WTC11 (cell line): ENCODE results near the gene KIF4B. TPM values are rescaled to one million over a fixed set of nuclear protein-coding genes. Genes with fewer than 3 reads are reported as not detected.
A peak's percentile ranks its signal among the peaks of the same experiment; 100 is the strongest.

Experiments
- ATAC-seq: fragments of 200-7000 bp; cut with Tn5 transposase; 2 replicates; pipeline ENCODE4 v1.10.0; 2021; ENCODE audit warnings: mild to moderate bottlenecking, moderate library complexity
- CTCF ChIA-PET: fragments of 300-600 bp; sonication (Branson Sonifier 250); formaldehyde crosslinking; loops from one replicate; lab custom pipeline; 2021; ENCODE audit warnings: antibody characterized with exemption; lab: Charles Lee
- POLR2A ChIA-PET: fragments of 350-600 bp; sonication (Branson Sonifier 250); formaldehyde crosslinking; loops from one replicate; lab custom pipeline; 2021; ENCODE audit warnings: antibody characterized with exemption; lab: Charles Lee
- DNase-seq: peaks from one replicate; pipeline ENCODE4 v3.0.0; 2021; ENCODE audit warnings: low spot score
- H3K27ac Mint-ChIP-seq: 2 replicates; pipeline ENCODE4 v1.8.0; 2021; ENCODE audit warnings: mixed read lengths
- H3K27me3 Mint-ChIP-seq: 2 replicates; pipeline ENCODE4 v1.8.0; 2021; ENCODE audit warnings: low read depth, mild to moderate bottlenecking, moderate library complexity, mixed read lengths
- H3K36me3 Mint-ChIP-seq: 2 replicates; pipeline ENCODE4 v1.8.0; 2021; ENCODE audit warnings: mixed read lengths
- H3K4me1 Mint-ChIP-seq: 2 replicates; pipeline ENCODE4 v1.8.0; 2022; ENCODE audit warnings: mixed read lengths
- H3K4me3 Mint-ChIP-seq: 2 replicates; pipeline ENCODE4 v1.8.0; 2021; ENCODE audit warnings: mild to moderate bottlenecking, moderate library complexity, mixed read lengths
- H3K9me3 Mint-ChIP-seq: 2 replicates; pipeline ENCODE4 v1.8.0; 2021; ENCODE audit warnings: mixed read lengths
- CREM ChIP-seq: sonication (generic); formaldehyde crosslinking; IDR thresholded peaks from 2 replicates; pipeline ENCODE4 v1.8.1; 2022; ENCODE audit warnings: mild to moderate bottlenecking, missing genetic modification reagents, moderate library complexity
- FOXK1 ChIP-seq: sonication (generic); formaldehyde crosslinking; IDR thresholded peaks from 2 replicates; pipeline ENCODE4 v1.8.0; 2022; ENCODE audit warnings: mild to moderate bottlenecking, moderate library complexity, missing genetic modification reagents
- GRHL2 ChIP-seq: fragments of 250-450 bp; sonication (Bioruptor Pico); IDR thresholded peaks from 2 replicates; pipeline ENCODE4 v1.8.0; 2022; ENCODE audit warnings: mild to moderate bottlenecking, moderate library complexity; ENCODE audit not compliant: insufficient replicate concordance, severe bottlenecking
- IRF2 ChIP-seq: sonication (generic); formaldehyde crosslinking; IDR thresholded peaks from 2 replicates; pipeline ENCODE4 v1.8.0; 2022; ENCODE audit warnings: low read depth, missing genetic modification reagents, borderline replicate concordance
- KAT7 ChIP-seq: sonication (generic); formaldehyde crosslinking; IDR thresholded peaks from 2 replicates; pipeline ENCODE4 v1.8.1; 2023; ENCODE audit warnings: missing genetic modification reagents, mild to moderate bottlenecking, borderline replicate concordance
- MYBL2 ChIP-seq: sonication (generic); formaldehyde crosslinking; IDR thresholded peaks from 2 replicates; pipeline ENCODE4 v1.8.1; 2023; ENCODE audit warnings: mild to moderate bottlenecking, moderate library complexity, missing genetic modification reagents
- NFYB ChIP-seq: sonication (generic); formaldehyde crosslinking; conservative IDR thresholded peaks from 2 replicates; pipeline ENCODE4 v1.8.0; 2022; ENCODE audit warnings: low read depth, missing genetic modification reagents
- OVOL2 ChIP-seq: fragments of 250-450 bp; sonication (Bioruptor Pico); IDR thresholded peaks from 2 replicates; pipeline ENCODE4 v1.9.0; 2021; ENCODE audit warnings: mild to moderate bottlenecking, borderline replicate concordance
- SMAD4 ChIP-seq: sonication (generic); formaldehyde crosslinking; IDR thresholded peaks from 2 replicates; pipeline ENCODE4 v1.8.0; 2022; ENCODE audit warnings: mild to moderate bottlenecking, missing genetic modification reagents
- TEAD1 ChIP-seq: sonication (generic); formaldehyde crosslinking; IDR thresholded peaks from 2 replicates; pipeline ENCODE4 v1.8.0; 2022; ENCODE audit warnings: mild to moderate bottlenecking, missing genetic modification reagents
- ZNF138 ChIP-seq: sonication (generic); formaldehyde crosslinking; conservative IDR thresholded peaks from 2 replicates; pipeline ENCODE4 v1.8.1; 2022; ENCODE audit warnings: mild to moderate bottlenecking, moderate library complexity, missing genetic modification reagents
- ZNF263 ChIP-seq: sonication (generic); formaldehyde crosslinking; IDR thresholded peaks from 2 replicates; pipeline ENCODE4 v1.8.1; 2022; ENCODE audit warnings: low read depth, mild to moderate bottlenecking, moderate library complexity, missing genetic modification reagents
- ZNF317 ChIP-seq: sonication (generic); formaldehyde crosslinking; IDR thresholded peaks from 2 replicates; pipeline ENCODE4 v1.8.1; 2023; ENCODE audit warnings: low read depth, mild to moderate bottlenecking, moderate library complexity, missing genetic modification reagents, borderline replicate concordance
- ZNF423 ChIP-seq: fragments of 250-450 bp; sonication (Bioruptor Pico); IDR thresholded peaks from 2 replicates; pipeline ENCODE4 v2.1.2; 2022; ENCODE audit warnings: mild to moderate bottlenecking, moderate library complexity
- ZNF671 ChIP-seq: fragments of 250-450 bp; sonication (Bioruptor Pico); IDR thresholded peaks from 2 replicates; pipeline ENCODE4 v1.8.0; 2021; ENCODE audit warnings: mild to moderate bottlenecking
- total RNA-seq: library from RNA; stranded (reverse); gene quantifications from 3 replicates; pipeline ENCODE4 v1.2.3, GENCODE V29; 2021
- TF ChIP-seq, protein P1 (sequence below): sonication (generic); formaldehyde crosslinking; IDR thresholded peaks from 2 replicates; pipeline ENCODE4 v1.8.1; 2023; ENCODE audit warnings: mild to moderate bottlenecking, missing genetic modification reagents, moderate library complexity
- TF ChIP-seq, protein P2 (sequence below): fragments of 250-450 bp; sonication (Bioruptor Pico); IDR thresholded peaks from 2 replicates; pipeline ENCODE4 v2.1.2; 2022; ENCODE audit warnings: mild to moderate bottlenecking, moderate library complexity
- TF ChIP-seq, protein P3 (sequence below): sonication (generic); formaldehyde crosslinking; IDR thresholded peaks from 2 replicates; pipeline ENCODE4 v1.8.0; 2022; ENCODE audit warnings: mild to moderate bottlenecking, missing genetic modification reagents
- TF ChIP-seq, protein P4 (sequence below): fragments of 250-450 bp; sonication (Bioruptor Pico); IDR thresholded peaks from 2 replicates; pipeline ENCODE4 v1.9.0; 2021; ENCODE audit warnings: mild to moderate bottlenecking
- TF ChIP-seq, protein P5 (sequence below): sonication (generic); formaldehyde crosslinking; IDR thresholded peaks from 2 replicates; pipeline ENCODE4 v1.8.0; 2022; ENCODE audit warnings: missing genetic modification reagents
- TF ChIP-seq, protein P6 (sequence below): sonication (generic); formaldehyde crosslinking; IDR thresholded peaks from 2 replicates; pipeline ENCODE4 v1.8.1; 2022; ENCODE audit warnings: mild to moderate bottlenecking, missing genetic modification reagents, moderate library complexity, borderline replicate concordance

Gene KIF4B
- total RNA-seq, 1 experiment from 2014 or later: 0.09 TPM

DNA sequence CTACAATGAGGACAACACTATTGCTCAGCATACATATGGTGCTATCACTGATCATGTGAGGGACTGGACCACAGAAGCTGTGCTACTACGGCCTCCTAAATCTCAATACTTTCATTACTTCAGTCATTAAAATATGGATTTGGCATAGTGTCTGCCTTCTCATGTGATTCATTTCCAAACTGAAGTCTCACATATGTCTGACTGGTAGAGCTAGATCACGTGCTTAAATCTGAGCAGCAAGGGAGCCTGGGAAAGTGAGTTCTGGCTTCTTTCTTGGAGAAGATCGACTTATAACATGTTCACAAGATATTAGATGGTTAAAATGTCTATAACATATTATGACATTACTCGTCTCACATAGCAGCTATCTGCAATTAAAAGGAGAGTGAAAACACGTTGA, 8.3 kb downstream of the KIF4B start:
- TF ChIP-seq MYBL2 (CRISPR knock-in tag) (no peak), FOXK1 (no peak), ZNF263 (no peak), CREM (CRISPR knock-in tag) (no peak)
- TF ChIP-seq, protein P1, sequence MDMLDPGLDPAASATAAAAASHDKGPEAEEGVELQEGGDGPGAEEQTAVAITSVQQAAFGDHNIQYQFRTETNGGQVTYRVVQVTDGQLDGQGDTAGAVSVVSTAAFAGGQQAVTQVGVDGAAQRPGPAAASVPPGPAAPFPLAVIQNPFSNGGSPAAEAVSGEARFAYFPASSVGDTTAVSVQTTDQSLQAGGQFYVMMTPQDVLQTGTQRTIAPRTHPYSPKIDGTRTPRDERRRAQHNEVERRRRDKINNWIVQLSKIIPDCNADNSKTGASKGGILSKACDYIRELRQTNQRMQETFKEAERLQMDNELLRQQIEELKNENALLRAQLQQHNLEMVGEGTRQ (CRISPR knock-in tag): peak; percentile 43
- TF ChIP-seq, protein P2, sequence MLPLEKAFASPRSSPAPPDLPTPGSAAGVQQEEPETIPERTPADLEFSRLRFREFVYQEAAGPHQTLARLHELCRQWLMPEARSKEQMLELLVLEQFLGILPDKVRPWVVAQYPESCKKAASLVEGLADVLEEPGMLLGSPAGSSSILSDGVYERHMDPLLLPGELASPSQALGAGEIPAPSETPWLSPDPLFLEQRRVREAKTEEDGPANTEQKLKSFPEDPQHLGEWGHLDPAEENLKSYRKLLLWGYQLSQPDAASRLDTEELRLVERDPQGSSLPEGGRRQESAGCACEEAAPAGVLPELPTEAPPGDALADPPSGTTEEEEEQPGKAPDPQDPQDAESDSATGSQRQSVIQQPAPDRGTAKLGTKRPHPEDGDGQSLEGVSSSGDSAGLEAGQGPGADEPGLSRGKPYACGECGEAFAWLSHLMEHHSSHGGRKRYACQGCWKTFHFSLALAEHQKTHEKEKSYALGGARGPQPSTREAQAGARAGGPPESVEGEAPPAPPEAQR (CRISPR knock-in tag): no peak
- TF ChIP-seq, protein P3, sequence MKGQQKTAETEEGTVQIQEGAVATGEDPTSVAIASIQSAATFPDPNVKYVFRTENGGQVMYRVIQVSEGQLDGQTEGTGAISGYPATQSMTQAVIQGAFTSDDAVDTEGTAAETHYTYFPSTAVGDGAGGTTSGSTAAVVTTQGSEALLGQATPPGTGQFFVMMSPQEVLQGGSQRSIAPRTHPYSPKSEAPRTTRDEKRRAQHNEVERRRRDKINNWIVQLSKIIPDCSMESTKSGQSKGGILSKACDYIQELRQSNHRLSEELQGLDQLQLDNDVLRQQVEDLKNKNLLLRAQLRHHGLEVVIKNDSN (CRISPR knock-in tag): 0 out of 2 replicates have a peak, but pooled peaks have one; percentile 17
- Mint-ChIP-seq H3K36me3 (no peaks in the 10 kb centered on the region), H3K27ac (no peak overlapping the region), H3K27me3 (peaks cover 7% of the 10 kb centered on the region; the same call in 1 of the 2 replicates), H3K9me3 (peaks cover 10% of the 10 kb centered on the region), H3K4me1 (peaks cover 14% of the 10 kb centered on the region), H3K4me3 (no peak overlapping the region)
- POLR2A ChIA-PET: no interaction called here
- CTCF ChIA-PET: no interaction called here
- ATAC-seq (no peak), DNase-seq (no peak)

DNA sequence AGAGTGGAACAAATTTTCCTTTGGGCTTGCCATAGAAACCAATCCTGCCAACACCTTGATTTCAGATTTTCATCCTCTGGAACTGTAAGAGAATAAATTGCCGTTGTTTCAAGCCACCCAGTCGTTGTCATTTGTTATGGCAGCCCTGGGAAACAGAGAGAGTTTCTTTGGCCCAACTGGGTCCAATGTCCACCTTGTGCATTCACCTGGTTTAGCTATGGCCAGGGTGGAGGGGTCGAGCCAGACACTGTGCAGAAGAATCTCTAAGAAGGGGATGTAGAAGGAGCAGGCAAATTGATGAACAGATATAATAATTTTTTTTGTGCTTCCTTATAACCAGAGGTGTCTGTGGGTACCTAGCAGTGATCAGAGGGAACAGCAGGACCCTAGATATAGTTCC, 9.8 kb downstream of the KIF4B start:
- H3K4me3 Mint-ChIP-seq: no peak overlapping the region
- H3K27ac Mint-ChIP-seq: no peak overlapping the region
- DNase-seq (no peak), ATAC-seq (no peak)
- peaks cover 14% of the 10 kb centered on the region for H3K4me1 Mint-ChIP-seq
- CTCF ChIA-PET: interaction anchor here (2.0 kb wide), 1 partner anchor 27 kb away, joined by 12 read pairs; no protein-coding TSS in a partner anchor
- POLR2A ChIA-PET: no interaction called here
- H3K36me3 Mint-ChIP-seq: no peaks in the 10 kb centered on the region
- peaks cover 3% of the 10 kb centered on the region; the same call in 1 of the 2 replicates for H3K27me3 Mint-ChIP-seq
- no peak for TF ChIP-seq ZNF423
- TF ChIP-seq SMAD4 (CRISPR knock-in tag): no peak
- H3K9me3 Mint-ChIP-seq: peaks cover 8% of the 10 kb centered on the region

DNA sequence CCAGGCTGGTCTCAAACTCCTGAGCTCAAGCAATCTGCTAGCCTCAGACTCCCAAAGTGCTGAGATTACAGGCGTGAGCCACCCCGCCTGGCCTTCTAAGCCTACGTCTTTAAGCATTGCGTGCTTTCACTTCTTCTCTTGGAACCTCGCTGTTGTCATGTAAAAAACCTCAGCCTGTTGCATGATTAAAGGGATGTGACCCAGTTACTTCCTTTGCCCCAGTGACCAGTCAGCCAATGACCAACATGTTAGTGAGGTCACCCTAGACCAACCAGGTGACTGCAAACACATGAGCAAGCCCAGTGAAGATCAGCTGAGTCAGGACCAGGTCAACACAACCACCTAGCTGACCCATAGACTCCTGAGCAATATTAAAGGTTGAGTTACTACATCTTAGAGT, 10.5 kb downstream of the KIF4B start:
- H3K27me3 Mint-ChIP-seq: peaks cover 3% of the 10 kb centered on the region; the same call in 1 of the 2 replicates
- no peak for TF ChIP-seq ZNF317 (CRISPR knock-in tag)
- TF ChIP-seq, protein P4, sequence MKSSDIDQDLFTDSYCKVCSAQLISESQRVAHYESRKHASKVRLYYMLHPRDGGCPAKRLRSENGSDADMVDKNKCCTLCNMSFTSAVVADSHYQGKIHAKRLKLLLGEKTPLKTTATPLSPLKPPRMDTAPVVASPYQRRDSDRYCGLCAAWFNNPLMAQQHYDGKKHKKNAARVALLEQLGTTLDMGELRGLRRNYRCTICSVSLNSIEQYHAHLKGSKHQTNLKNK (CRISPR knock-in tag): no peak
- no peak for TF ChIP-seq ZNF671 (CRISPR knock-in tag)
- TF ChIP-seq IRF2: no peak
- no peak for TF ChIP-seq ZNF138 (CRISPR knock-in tag)
- ATAC-seq (peak; percentile 67), DNase-seq (peak; percentile 16)
- peaks cover 1% of the 10 kb centered on the region for H3K9me3 Mint-ChIP-seq
- H3K4me3 Mint-ChIP-seq: no peak overlapping the region
- ChIA-PET CTCF (interaction anchor here (1.7 to 2.0 kb wide), 2 partner anchors 20 to 27 kb away, joined by 7 to 12 read pairs; no protein-coding TSS in a partner anchor), POLR2A (no interaction called here)
- no peaks in the 10 kb centered on the region for H3K36me3 Mint-ChIP-seq
- peaks cover 14% of the 10 kb centered on the region for H3K4me1 Mint-ChIP-seq
- H3K27ac Mint-ChIP-seq: peak overlapping the region; percentile 3; the same call in 1 of the 2 replicates

DNA sequence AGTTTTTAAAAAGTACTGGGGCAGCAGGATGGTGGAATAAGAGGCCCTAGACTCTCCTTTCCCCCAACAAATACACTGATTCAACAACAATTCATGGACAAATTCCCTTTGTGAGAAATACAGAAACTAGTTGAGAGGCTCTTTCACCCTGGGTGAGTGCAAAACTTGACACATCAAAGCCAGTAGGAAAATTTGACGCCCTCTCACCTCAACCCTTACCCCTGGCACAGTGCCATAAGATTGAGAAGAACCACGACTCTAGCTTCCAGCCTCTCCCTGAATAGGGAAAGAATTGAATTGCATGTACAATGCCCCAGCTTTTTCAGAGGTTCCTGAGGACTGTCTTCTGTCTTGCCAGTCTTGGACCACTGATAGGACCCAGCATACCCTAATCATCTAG, 12.3 kb downstream of the KIF4B start:
- DNase-seq: no peak
- H3K27ac Mint-ChIP-seq: no peak overlapping the region
- H3K9me3 Mint-ChIP-seq: no peaks in the 10 kb centered on the region
- H3K4me1 Mint-ChIP-seq: peaks cover 14% of the 10 kb centered on the region
- no peak for ATAC-seq
- no peaks in the 10 kb centered on the region for H3K36me3 Mint-ChIP-seq
- H3K4me3 Mint-ChIP-seq: no peak overlapping the region
- CTCF ChIA-PET: interaction anchor here (4.0 to 4.8 kb wide), 2 partner anchors 21 to 53 kb away, joined by 38 to 63 read pairs; no protein-coding TSS in a partner anchor
- peaks cover 3% of the 10 kb centered on the region; the same call in 1 of the 2 replicates for H3K27me3 Mint-ChIP-seq
- POLR2A ChIA-PET: no interaction called here
- no peak for TF ChIP-seq OVOL2 (CRISPR knock-in tag)
- no peak for TF ChIP-seq MYBL2 (CRISPR knock-in tag)
- TF ChIP-seq NFYB: no peak
- TF ChIP-seq, protein P5, sequence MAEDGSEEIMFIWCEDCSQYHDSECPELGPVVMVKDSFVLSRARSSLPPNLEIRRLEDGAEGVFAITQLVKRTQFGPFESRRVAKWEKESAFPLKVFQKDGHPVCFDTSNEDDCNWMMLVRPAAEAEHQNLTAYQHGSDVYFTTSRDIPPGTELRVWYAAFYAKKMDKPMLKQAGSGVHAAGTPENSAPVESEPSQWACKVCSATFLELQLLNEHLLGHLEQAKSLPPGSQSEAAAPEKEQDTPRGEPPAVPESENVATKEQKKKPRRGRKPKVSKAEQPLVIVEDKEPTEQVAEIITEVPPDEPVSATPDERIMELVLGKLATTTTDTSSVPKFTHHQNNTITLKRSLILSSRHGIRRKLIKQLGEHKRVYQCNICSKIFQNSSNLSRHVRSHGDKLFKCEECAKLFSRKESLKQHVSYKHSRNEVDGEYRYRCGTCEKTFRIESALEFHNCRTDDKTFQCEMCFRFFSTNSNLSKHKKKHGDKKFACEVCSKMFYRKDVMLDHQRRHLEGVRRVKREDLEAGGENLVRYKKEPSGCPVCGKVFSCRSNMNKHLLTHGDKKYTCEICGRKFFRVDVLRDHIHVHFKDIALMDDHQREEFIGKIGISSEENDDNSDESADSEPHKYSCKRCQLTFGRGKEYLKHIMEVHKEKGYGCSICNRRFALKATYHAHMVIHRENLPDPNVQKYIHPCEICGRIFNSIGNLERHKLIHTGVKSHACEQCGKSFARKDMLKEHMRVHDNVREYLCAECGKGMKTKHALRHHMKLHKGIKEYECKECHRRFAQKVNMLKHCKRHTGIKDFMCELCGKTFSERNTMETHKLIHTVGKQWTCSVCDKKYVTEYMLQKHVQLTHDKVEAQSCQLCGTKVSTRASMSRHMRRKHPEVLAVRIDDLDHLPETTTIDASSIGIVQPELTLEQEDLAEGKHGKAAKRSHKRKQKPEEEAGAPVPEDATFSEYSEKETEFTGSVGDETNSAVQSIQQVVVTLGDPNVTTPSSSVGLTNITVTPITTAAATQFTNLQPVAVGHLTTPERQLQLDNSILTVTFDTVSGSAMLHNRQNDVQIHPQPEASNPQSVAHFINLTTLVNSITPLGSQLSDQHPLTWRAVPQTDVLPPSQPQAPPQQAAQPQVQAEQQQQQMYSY: no peak
- TF ChIP-seq, protein P6, sequence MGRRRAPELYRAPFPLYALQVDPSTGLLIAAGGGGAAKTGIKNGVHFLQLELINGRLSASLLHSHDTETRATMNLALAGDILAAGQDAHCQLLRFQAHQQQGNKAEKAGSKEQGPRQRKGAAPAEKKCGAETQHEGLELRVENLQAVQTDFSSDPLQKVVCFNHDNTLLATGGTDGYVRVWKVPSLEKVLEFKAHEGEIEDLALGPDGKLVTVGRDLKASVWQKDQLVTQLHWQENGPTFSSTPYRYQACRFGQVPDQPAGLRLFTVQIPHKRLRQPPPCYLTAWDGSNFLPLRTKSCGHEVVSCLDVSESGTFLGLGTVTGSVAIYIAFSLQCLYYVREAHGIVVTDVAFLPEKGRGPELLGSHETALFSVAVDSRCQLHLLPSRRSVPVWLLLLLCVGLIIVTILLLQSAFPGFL (CRISPR knock-in tag): no peak
- TF ChIP-seq KAT7 (CRISPR knock-in tag): no peak
- TF ChIP-seq FOXK1: no peak
- no peak for TF ChIP-seq IRF2
- TF ChIP-seq TEAD1: no peak
- no peak for TF ChIP-seq GRHL2
